ENCODE results near the gene CISH.

DNA sequence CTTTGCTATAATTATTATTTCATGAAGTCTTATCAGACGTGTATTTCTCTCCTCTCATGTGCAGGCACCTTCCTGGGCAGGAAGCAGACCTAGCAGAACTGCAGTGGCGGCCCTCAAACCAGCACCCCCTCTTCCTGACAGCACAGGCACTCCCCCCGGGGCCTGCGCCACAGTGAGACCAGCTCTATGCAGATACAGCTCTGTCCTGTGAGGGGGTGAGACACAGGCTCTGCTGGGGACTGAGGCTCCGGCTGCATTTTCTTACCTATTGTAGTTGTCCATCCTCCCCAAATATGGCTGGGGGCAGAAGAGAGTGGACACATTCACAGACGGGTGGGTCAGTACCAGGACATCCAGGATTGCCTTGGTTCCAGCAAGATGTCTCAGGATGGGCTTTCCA is 5.0 kb downstream of the CISH start:
- TF ChIP-seq PATZ1 (CRISPR knock-in tag; IDR thresholded peaks at IDR 0.05; ENCODE audit: borderline replicate concordance) (no peak), ARNTL (CRISPR knock-in tag; IDR thresholded peaks at IDR 0.05; ENCODE audit: borderline replicate concordance, low read depth) (no peak), ZNF70 (CRISPR knock-in tag; IDR thresholded peaks at IDR 0.05) (no peak), ZFP30 (CRISPR knock-in tag; IDR thresholded peaks at IDR 0.05) (no peak), TOX (CRISPR knock-in tag; IDR thresholded peaks at IDR 0.05; ENCODE audit: borderline replicate concordance) (no peak), TCF4 (CRISPR knock-in tag; IDR thresholded peaks at IDR 0.05; ENCODE audit: borderline replicate concordance) (no peak), ISL1 (CRISPR knock-in tag; IDR thresholded peaks at IDR 0.05) (no peak), ZC3H10 (CRISPR knock-in tag; IDR thresholded peaks at IDR 0.05) (no peak), CREB5 (CRISPR knock-in tag; IDR thresholded peaks at IDR 0.05; ENCODE audit: low read depth) (no peak), OSR1 (CRISPR knock-in tag; IDR thresholded peaks at IDR 0.05) (no peak), ZFP3 (CRISPR knock-in tag; IDR thresholded peaks at IDR 0.05) (no peak), RARB (CRISPR knock-in tag; IDR thresholded peaks at IDR 0.05) (no peak), POU6F1 (CRISPR knock-in tag; IDR thresholded peaks at IDR 0.05; ENCODE audit: borderline replicate concordance, low read depth) (no peak)
- TF ChIP-seq, protein P1, sequence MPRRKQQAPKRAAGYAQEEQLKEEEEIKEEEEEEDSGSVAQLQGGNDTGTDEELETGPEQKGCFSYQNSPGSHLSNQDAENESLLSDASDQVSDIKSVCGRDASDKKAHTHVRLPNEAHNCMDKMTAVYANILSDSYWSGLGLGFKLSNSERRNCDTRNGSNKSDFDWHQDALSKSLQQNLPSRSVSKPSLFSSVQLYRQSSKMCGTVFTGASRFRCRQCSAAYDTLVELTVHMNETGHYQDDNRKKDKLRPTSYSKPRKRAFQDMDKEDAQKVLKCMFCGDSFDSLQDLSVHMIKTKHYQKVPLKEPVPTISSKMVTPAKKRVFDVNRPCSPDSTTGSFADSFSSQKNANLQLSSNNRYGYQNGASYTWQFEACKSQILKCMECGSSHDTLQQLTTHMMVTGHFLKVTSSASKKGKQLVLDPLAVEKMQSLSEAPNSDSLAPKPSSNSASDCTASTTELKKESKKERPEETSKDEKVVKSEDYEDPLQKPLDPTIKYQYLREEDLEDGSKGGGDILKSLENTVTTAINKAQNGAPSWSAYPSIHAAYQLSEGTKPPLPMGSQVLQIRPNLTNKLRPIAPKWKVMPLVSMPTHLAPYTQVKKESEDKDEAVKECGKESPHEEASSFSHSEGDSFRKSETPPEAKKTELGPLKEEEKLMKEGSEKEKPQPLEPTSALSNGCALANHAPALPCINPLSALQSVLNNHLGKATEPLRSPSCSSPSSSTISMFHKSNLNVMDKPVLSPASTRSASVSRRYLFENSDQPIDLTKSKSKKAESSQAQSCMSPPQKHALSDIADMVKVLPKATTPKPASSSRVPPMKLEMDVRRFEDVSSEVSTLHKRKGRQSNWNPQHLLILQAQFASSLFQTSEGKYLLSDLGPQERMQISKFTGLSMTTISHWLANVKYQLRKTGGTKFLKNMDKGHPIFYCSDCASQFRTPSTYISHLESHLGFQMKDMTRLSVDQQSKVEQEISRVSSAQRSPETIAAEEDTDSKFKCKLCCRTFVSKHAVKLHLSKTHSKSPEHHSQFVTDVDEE (CRISPR knock-in tag; IDR thresholded peaks at IDR 0.05): no peak
